GM21381 (cell line): Measurements from ENCODE around the gene KNSTRN.
A peak's percentile ranks its signal among the peaks of the same experiment; 100 is the strongest.

Experiments used
- ATAC-seq: cut with Tn5 transposase; IDR thresholded peaks from one replicate; pipeline ENCODE4 v1.9.1; 2021; ENCODE audit warnings: mild to moderate bottlenecking, moderate library complexity; ENCODE audit not compliant: unreplicated experiment

KNSTRN gene, protein sequence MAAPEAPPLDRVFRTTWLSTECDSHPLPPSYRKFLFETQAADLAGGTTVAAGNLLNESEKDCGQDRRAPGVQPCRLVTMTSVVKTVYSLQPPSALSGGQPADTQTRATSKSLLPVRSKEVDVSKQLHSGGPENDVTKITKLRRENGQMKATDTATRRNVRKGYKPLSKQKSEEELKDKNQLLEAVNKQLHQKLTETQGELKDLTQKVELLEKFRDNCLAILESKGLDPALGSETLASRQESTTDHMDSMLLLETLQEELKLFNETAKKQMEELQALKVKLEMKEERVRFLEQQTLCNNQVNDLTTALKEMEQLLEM

GRCh38 chr15:40382580-40383456, at the start of gene KNSTRN:
TSS of gene KNSTRN (plus strand) at chr15:40382721. CDS start at chr15:40382836, 115 bp downstream.
- peak; percentile 96 for ATAC-seq

DNA sequence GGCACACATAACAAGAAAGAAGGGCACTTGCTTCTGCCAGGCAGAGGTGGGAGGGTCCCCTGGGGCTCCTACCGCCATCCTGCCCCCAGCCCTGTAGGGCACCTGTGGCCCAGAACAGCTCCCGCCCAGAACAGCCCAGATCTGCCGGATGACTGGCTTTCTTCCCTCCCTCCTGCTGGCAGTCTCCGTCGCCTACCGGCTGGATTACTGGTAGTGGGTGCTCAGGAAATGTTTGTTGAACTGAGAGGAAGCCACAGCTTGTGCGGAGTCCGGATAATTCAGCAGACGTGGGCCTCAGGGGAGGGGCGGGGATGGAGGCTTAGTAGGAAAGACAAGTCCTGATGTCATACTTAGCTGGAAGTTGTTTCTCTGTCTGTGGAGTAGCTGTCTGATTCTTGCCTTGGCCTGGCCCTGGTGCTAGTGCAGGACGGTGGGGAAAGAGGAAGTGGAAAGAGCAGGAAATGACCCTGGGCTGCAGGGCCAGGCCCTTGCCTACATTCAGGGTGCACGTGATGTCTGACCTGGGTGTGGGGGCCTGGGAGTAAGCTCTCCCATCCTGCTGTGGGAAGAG, 48.5 kb upstream of the KNSTRN start:
- ATAC-seq = no peak

DNA sequence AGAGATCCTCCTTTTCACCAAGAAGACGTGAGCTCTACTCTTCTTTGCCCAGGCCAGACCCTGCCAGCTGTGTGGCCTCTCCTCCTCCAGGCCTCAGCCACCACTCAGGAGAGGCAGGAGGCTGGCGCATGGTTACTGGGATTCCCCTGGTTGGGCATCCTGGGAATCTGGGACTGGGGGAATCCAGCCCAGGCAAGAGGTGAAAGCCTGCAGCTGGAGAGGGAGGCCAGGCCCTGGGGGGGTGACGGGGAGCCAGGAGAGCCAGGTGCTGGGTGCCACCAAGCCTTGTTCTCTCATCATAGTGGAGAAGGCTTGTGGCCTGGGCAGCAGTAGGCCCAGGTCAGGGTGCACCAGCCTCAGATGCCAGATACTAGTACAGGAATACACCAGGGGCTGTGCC, 48.0 kb upstream of the KNSTRN start:
- ATAC-seq = no peak

GRCh38 chr15:40334941-40335795, 47.4 kb upstream of the KNSTRN start:
- no peak for ATAC-seq

DNA sequence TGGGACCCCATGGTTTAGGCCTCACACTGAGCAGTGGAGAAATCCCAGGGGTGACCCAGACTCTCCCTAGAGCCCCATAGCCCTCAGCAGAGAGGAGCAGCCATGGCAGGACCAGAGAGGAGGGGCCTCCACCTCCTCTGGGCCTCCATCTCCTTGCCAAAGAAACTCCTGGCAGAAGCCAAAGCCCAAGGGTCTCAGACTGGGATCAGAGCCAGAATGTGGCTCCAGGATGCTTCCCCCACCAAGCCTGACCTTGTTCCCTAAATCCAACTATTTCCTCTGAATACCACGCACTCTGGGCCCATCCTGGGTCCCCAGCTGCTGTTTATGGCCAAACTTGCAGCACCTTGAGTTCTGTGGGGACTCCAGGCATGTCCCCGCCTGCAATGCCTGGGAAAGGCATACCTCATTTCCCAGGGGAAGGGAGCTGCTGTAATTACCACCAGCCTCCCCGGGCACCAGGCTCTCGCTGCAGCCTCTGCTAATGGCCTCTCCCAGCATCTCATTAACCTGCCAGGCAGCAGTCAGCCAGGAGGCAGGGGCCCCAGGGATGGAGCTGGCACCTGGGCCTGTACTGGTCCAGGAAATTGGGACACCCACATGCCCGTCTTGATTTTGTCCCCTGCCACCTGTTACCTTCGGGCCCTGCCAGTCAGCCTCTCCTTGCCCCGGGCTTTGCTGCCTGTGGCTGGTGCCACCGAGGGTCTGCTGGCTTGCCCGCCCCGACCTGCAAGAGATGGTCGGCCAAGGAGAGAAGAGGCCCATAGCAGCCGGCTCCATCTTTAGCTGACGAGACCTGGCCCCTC, 46.4 kb upstream of the KNSTRN start:
- ATAC-seq = no peak

GRCh38 chr15:40336744-40337122, 45.8 kb upstream of the KNSTRN start:
- no peak for ATAC-seq

DNA sequence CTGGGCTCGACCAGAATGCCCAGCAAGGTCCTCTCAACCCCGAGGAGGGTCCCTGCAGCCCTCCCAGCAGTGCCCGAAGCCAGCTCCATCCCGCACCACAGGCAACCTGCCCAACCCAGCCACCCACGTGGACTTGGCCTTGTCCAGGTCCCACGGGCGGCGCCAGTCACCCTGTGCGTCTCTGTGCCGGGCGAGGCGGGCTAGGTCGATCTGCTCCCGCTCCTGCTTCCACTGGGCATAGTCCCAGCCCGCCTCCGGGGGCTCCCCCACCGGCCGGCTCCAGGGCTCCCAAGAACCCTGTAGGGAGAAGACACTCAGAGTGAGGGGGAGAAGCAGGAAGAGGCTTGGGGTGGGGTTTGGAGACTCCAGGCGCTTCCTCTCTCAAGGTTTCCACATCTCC, 44.9 kb upstream of the KNSTRN start:
- no peak for ATAC-seq

- ATAC-seq = peak; percentile 55
Observed at GRCh38 chr15:40338041-40338657, 44.4 kb upstream of the KNSTRN start.

DNA sequence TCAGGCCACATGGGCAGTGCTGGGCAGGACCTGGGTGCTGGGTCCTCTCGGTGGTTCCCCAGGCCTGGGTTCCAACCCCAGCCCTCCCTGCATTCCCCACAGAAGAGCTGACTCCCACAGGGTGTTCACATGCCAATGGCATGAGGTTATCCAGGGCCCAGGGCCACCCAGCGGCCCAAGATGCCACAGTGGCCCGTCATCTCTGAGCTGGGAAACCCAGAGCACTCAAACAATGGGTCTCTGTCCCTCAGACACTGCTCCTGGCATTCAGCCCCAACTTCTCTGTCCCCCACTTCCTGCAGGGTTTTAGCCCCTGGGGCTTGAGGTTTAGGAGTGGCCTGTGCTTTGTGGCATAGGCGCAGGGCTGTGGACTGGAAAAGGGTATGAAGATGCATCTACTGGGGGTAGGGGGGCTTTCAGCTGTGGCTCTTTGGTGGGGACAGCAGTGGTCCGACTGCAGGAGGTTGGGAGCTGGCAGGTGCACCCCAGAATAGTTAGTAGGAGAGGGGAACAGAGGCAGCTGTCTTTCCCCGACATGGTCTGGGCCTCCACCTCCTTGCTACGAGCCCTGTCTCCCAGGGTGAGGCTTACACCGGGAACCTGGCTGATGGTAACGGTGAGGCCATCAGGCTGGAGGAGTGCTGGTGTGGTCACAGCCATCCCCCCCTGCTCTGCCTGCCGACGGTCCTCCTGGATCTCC, 43.5 kb upstream of the KNSTRN start:
- no peak for ATAC-seq

DNA sequence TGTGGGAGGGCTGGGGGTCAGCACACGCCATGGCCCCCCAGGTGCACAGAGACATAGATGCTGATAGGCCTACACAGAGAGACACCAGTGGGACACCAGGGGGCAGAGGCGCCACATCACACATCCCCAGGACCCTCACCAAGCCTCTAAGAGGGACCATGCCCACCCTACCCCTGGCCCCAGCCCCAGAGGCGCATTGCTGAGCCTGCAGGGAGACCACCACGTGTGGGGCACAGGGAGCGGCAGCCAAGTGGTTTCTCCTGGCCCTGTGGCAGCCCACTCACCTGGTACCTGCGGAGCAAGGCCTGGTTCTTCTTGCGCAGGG, 42.9 kb upstream of the KNSTRN start:
- no peak for ATAC-seq

GRCh38 chr15:40340038-40340739, 42.3 kb upstream of the KNSTRN start:
- no peak for ATAC-seq

GRCh38 chr15:40340740-40341400, 41.7 kb upstream of the KNSTRN start, which contains the start of gene CCDC9B:
TSS of gene CCDC9B (minus strand) at chr15:40340939. CDS start at chr15:40340819, 120 bp downstream.
- ATAC-seq = no peak

DNA sequence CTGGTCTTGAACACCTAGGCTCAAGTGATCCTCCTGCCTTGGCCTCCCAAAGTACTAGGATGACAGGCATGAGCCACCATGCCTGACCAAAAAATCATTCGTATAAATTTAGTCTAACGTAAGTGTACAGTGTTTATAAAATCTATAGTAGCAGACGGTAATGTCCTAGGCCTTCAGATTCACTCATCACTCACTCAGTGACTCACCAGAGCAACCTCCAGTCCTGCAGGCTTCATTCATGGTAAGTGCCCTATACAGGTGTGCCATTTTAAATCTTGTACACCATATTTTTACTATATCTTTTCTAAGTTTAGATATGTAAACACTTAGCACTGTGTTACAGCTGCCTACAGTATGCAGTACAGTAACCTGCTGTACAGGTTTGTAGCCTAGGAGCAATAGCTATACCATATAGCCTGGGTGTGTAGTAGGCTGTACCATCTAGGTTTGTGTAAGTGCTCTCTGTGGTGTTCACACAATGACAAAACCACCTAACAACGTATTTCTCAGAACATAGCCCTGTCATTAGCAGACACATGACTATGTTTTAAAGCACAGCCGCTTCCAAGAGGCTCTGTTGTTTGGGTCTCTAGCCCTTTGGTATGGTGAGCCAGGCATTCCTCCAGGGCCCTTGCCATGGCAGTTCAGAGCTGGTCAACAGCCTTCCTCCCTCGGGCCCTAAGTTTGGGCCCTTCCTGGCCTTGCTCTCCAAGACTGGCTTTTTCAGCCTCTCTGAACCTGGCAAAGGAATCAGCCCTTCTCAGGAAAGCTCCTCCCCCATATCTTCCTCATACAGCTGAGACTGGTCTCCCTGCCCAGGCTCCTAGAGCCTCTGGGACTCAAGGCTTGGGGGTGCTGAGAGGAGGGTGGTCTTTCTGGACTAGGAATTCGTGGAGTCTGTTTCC, 39.9 kb upstream of the KNSTRN start:
- no peak for ATAC-seq

DNA sequence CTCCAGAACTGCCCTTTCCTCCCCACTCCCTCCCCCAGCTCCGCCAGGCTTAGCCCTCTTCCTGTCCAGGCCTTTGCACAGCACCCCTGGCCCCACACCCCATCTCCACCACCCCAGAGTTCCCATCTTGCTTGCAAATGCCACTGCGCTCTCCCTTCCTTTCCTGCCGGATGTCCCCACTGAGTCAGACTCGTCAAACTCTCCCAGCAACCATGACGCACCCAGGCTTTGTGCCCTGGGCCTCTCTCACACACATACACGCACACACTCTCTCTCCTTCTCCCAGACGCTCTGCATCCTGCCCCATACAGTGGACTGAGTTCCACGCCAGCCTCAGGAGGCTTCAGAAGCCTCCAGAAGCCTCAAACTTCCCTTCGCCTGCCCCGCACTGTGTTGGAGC, 39.0 kb upstream of the KNSTRN start:
- no peak for ATAC-seq

- no peak for ATAC-seq
Observed at GRCh38 chr15:40344217-40344616, 38.3 kb upstream of the KNSTRN start.

- no peak for ATAC-seq
Observed at GRCh38 chr15:40344631-40345120, 37.8 kb upstream of the KNSTRN start.
